GM21576 (cell line): ENCODE data around the gene PRELID1.

Experiments used
- ATAC-seq: cut with Tn5 transposase; IDR thresholded peaks from one replicate; pipeline ENCODE4 v1.9.1; 2021; ENCODE audit warnings: mild to moderate bottlenecking, moderate library complexity; ENCODE audit not compliant: unreplicated experiment

The PRELID1 gene

GRCh38 chr5:177355868-177356168, 52.2 kb downstream of the PRELID1 start:
- no peak for ATAC-seq
